SW 1271 (cell line): ENCODE data around the gene ZWILCH.

ENCODE experiments used
- DNase-seq, 2 experiments: peaks; one replicate each; lab custom pipeline; 2025; lab: John Stamatoyannopoulos, UW

ZWILCH gene

DNA sequence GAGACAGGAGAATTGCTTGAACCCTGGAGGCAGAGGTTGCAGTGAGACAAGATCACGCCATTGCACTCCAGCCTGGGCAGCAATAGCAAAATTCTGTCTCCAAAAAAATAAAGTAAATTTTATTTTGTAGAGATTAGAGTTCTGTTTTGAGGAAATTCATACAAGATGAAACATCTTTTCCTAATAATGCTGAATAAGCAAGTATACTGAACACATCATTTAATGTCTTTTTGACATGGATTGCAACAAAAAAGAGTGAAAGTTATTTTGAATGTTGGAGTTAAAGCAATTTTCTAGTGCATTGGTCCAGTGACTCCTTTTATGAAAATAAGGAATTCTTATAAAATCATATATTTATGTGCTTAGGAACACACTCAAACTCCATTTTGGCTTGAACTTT lies 40.1 kb downstream of the ZWILCH start:
- no peak for DNase-seq

DNA sequence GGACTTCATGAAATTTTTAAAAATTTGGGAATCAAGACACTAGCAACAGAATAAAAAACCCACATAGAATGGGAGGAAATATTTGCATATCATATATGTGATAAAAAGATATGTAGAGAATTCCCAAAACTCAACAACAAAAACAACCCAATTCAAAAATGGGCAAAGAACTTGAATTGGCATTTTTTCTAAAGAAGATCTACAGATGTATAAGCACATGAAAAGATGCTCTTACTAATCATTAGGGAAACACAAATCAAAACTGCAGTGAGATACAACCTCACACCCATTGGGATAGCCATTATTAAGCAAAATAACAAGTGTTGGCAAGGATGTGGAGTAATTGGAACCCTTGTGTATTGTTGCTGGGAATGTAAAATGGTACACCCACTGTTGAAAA lies 50.6 kb downstream of the ZWILCH start:
- DNase-seq: no peak

DNA sequence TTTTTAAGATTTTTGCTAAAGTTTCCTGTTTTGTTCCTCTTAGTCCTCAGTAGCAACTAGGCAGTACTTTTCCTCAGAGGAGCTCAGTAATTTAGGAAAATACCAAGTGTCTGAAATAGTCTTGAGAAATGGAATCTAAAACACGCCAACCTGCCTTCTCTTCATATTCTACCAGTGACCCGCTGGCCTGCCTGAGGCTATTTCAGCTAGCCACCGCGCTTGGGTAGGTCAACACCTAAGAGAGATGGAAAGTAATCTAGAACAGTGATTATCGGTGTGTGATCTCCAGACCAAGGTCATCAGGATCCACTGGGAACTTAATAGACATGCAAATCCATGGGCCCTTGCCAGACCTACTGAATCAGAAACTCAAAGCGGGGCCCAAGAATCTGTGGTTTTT lies 53.1 kb downstream of the ZWILCH start:
- DNase-seq: no peak

DNA sequence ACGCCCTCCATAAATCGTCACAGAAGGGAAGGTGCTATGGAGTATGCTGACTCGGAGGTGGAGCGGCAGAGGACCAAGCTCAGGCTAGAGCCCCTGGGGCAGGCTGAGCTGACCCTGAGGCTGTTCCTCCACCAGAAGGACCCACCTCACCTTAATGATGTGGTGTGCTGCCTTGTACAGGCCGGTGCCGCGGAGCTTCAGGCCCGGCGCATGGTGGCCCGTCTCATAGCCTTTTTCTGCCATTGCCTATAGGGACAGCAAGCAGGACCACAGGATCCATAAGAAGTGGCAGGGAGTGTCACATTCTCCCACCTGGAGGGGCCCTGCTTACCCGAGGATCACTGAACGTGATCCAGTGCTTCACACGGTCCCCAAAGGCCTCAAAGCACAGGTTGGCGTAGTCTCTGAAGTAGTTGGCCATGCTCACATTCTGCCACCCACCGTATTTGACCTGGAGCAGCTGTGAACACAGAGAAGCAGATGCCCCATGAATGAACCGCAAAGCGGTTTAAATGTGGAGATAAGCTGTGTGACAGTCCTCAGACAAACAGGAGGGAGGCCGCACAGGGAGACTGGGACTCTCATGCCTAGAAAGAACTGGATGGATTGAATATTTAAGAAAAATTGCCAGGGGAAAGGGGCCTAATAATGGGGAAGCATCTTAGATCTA lies 55.9 kb downstream of the ZWILCH start:
- no peak for DNase-seq

DNA sequence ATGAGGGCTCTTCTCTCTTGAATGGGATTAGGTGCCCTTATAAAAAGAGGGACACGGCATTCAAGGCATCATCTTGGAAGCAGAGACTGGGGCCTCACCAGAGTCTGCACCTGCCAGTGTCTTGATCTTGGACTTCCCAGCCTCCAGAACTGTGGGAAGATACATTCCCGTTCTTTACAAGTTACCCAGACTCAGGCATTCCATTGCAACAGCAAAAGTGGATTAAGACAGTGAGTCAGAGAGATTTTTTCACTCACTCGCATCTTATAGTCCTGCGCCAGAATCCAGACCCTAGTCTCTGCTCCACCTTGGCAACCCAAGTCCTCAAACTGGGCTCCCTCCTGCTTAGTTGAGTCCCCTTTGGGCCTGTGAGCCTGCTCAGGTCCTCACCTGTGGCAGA lies 58.0 kb downstream of the ZWILCH start:
- no peak for DNase-seq

DNA sequence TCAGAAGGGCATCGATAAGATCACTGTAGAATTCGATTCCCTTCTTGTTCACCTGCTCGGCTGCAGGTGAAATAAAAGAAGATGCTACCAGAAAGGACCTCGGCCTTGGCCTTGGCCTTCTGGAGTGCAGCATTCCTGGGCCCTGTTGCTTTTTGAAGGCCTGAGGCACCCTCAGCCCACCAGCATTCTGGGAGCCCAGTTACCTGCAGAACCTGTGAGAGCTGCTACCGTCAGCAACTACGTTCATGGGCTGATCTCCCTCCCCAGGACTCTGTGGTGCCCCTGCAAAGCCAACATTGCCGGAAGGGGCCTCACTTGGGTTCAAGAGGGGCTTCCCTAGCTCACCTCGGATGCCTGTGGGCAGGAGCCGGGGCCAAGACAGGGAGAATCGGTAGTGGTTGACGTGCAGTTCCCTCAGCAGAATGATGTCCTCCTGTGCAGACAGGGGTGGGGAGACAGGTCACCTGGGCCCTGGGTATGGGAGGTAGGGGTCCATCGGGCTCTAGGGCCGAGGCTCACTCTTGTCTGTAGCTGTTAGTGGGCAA lies 58.5 kb downstream of the ZWILCH start:
- DNase-seq: no peak

DNA sequence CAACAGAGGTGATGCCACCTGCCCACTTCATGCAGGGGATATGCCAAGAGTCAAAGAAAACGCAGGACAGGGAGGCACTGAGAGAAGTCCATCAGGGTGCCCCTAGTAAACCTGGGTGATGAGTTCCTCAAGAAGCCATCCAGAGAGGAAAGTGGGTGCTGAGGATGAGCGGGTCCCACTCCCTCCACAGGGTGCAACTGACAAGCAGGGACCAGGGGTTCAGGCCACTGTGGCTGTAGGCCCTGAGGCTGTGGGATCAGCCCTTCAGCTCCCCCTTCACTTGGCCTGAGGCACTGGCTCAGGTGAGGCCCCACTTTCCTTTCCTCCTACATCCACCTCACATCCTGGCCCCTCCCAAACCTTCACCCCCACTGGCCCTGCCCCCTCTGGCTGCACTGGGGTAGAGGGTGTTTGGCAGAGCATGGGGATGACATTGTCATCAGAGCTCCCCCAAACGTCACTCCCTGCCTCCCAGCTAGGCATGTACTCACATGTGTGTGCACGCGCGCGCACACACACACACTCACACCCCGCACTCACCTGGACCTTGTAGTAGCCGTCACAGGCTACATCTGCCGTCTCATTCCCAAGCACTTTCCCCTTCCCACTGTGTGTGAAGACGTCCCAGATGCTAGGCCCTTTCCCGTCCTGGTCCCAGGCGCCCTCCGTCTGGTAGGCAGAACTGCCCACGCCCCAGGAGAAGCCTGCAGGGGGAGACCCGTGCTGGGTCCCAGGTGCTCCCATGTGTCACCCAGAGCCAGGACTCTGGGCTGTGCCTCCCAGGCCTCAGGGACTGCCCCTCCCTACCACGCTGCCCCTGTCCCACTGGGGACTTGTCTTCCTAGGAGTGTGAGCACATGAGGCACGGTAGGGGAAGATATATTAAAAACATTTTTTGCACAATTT lies 59.3 kb downstream of the ZWILCH start:
- DNase-seq: no peak

DNA sequence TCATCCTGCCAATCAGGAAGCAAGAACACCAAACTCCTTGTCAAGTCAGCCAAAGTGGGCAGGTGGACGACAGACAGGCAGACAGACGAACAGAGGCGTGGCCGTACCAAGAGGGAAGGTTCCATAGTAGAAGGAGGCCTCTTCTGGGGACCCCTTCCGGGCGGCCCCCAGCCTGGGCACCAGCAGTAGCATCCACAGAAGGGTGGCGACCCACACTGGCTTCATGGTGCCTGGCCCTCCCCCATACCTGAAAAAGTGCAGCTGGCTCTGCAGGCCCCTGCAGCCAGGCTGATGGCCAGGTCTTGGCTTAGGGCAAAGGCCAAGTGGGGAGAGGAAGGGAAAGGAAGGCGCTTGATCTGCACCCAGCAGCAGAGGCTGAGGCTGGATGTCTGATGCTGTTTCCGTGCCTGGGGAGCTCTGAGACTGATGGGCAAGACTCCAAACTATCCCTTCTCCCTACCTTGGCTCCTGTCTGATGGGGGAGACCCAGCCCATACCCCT lies 60.1 kb downstream of the ZWILCH start:
- no peak for DNase-seq

DNA sequence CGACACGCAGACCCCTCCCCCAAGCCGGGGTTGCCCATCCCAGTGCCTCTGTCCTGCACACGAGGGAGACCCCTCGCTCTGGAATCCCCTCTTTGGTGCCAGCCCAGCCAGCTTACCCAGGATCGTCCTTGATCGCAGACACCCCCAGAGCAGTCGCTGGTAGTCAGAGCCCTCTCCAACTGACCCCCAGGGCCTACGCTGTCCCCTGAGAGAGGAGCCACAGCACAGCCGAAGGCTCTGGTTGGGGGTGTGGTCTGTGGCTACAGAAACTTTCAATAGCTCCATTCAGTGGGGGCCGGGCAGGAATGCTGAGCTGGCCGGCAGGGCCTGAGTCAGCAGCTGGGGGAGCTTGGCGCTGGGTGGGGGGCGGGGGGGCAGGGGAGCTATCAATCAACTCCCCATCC lies 60.6 kb downstream of the ZWILCH start, which contains the start of gene LCTL:
Gene LCTL, minus strand, starts transcription at position 258 of the 404 bp plus-strand sequence. CDS start 633 bp downstream, outside the sequence.
- no peak for DNase-seq

DNA sequence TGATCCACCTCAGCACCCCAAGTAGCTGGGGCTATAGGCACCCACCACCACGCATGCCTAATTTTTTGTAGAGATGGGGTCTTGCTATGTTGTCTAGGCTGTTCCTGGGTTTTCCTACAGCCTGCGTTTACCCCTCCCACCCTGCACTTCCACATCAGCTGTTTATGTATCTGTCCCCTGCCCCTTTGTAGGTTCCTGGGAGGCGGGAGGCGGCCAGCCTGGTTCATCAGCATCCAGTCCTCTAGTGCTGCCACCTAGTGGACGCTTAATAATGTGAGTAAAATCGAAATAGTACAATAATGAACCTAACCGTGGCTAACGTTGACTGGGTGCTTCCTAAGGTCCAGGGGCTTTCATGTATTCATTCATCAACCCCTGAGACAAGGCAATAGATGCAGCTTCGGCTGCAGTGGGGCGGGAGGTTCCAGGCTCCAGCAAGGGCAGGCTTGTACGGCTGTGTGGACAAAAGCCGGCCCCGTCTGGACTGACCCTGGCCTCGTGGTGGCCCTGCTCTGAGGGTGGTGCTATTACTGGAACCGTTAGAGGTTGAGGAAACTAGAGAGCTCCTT lies 61.9 kb downstream of the ZWILCH start:
- DNase-seq: peak; percentile 17 to 56

DNA sequence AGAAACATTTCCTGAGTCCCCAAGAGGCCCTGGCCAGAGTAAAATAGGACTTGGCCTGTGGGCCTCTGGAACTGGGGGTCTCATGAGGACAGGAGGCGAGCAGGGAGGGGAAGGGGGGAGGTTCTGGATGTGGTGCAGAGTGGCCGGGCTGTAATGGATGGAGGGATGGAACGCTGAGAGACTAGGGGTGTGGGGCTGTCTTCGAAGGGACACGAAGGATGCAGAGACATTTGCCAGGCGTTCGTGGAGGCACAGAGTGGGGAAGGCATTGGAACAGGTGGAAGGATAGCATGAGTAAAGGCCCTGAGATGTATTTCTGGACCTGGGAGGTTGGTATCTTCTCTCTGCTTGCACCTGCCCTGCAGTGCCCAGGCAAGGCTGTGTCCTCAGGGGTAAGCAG lies 62.8 kb downstream of the ZWILCH start:
- no peak for DNase-seq

DNA sequence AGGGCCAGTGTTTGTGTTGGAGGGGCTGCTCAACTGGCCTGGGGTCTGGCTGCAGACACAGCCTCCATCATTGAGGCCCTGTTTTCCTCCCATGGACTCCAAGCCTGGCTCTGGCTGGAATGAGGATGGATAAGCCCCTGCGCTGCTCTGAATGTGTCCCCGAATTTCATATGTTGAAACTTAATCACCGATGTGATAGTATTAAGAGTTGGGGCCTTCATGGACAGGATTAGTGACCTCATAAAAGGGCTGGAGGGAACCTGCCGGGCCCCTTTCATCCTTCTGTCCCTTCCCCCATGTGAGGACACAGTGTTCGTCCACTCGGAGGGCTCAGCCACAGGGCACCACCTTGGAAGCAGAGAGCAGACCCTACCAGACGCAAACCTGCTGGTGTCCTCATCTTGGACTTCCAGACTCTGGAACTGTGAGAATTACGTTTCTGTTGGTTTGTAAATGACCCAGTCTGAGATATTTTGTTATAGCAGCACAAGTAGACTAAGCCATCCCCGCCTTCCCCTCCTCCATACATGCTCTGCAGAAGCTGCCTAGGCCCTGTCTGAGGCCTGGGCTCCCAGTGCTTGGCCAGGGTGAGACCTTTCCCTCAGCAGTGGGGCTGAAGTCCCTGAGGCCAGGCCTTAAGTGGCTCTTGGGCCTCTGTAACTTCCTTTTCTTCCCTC lies 64.5 kb downstream of the ZWILCH start:
- no peak for DNase-seq

DNA sequence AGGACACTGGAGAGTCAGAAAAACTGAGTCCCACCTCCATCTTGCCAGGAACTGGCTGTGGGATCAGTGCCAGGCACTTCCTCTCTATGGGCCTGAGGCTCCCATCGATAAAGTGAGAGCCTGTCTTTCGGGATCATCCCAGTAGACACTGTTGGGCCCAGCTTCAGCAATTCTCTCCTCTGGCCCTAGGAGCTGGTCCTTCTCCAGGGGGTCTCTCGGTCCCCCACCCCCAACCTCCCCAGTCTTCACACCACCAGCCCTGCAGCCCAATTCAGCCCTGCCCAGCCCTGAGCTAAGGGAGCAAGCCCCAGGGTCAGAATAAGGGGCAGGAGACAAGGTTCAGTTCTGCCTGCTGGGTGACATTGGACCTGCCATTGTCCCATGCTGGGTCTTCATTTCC lies 65.2 kb downstream of the ZWILCH start:
- no peak for DNase-seq

DNA sequence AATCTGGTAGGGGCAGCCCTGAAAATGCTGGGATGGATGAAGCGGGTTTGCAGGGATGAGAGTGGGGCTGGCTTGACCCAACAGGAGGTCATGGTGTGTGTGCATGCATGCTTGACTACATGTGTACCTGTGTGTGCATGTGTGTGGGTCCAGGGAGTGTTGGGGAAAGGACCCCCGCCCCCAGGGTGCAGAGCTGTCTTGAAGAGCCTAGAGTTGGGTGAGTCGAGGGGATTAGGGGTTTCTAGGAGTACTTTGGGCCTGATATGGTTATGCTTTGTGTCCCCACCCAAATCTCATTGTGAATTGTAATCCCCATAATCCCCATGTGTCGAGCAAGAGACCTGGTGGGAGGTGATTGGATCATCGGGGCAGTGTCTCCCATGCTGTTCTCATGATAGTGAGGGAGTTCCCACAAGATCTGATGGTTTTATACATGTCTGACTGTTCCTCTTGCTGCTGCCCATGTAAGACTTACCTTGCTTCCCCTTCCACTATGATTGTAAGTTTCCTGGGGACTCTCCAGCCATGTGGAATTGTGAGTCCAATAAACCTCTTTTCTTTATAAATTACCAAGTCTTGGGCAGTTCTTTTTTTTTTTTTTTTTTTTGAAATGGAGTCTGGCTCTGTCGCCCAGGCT lies 65.8 kb downstream of the ZWILCH start:
- DNase-seq: no peak

DNA sequence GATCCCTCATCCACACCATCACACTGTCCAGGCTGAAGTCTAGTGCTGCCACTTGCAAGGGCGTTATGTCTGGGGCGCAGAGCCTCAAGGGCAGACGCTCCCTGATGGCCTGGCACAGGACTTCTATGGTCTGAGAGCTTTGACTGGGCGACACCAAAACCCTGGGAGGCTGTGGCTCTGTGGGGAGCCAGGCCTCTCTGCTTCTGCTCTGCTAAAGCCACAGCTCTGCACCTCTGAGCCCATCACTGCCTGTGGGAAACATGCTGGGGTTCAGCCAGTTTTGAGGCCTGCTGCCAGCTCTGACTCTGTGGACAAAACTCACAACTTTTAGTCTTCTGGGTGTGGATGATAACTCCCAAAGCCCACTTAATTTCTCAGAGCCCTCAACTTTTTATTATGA lies 67.0 kb downstream of the ZWILCH start:
- DNase-seq: no peak

DNA sequence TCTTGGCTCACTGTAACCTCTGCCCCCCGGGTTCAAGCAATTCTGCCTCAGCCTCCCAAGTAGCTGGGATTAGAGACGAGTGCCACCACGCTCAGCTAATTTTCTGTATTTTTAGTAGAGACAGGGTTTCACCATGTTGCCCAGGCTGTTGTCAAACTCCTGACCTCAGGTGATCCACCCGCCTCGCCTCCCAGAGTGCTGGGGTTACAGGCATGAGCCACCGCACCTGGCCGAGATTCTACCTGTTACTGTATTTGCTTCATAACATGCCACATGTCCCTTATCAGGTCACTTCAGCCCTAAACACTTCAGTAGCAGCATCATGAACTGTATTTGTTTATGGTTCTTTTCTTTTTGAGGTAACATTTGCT lies 68.2 kb downstream of the ZWILCH start:
- DNase-seq: no peak

DNA sequence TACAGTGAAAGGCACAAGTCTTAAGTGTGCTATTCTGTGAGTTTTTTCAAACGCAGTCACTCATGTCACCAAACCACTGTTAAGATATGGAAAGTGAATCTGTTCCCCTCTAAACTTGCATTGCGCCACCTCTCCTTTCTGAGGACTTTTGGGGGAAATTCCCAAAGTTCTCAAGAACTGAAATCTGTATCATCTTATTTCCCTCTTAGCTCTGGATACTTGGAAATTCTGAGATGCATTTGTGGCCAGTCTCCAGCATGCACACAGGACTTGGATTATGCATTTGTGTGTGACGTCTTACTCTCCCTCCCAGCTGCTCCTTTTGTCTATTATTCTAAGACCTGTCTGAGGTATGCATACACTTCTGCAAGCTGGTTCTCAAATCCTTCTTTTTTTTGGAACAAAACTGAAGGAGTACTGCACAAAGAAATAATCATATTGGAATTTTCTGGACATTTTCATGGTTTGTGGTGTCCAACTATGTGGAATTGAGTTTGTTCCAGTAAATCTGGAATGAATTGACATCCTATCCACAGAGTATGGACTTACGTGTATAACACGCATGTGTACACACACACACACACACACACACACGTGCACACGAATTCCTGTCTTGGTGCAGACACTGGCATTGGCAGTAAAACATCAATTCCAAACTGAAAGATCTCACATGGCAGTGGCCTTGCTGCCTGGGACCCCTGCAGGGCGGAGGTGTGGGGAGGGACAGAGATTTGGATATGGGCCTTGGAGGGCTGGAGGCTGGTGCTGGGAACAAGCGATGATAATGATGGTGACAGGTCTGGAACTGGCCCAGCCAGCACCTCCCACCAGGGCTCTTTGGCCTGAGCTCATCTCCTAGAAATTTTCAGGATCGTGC lies 68.8 kb downstream of the ZWILCH start:
- no peak for DNase-seq

DNA sequence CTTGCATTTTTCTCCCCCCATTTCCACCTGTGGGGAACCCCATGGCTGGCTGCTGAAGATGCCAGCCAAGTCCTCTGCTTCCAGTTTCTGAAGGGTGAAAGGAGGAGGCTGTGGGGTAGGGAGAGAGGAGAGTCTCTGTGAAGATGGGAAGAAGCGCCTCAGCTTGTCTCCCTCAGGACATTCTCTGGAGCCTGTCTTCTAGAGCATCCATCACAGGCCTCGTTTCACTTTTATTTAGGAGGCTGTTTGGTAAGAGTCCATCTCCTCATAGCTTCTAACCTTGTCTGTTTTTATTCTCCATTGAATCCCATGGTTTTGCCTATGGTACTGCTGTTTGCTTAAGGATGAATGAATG lies 69.4 kb downstream of the ZWILCH start:
- DNase-seq: no peak

DNA sequence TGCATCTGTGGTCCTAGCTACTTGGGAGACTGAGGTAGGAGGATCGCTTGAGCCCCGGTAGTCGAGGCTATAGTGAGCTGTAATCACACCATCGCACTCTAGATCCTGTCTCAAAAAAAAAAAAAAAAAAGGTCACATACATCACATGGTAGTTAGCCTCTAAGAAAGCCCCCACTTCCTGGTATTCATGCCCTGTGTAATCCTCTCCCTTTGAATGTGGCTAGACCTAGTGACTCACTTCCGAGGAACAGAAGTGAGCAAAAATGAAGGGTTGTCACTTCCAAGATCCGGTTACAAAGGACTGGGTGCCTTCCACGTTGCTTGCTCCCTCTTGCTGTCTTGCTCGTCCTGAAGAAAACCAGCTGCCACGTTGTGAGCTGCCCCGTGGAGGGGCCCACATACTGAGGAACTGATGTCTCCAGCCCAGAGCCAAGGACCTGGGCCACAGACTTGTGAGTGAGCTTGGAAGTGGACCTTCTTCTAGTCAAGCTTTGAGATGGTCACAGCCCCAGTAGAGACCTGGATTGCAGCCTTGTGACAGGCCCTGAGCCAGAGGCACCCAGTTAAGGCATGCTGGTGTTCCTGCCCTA lies 73.3 kb downstream of the ZWILCH start:
- peak in 1 of 2 experiments; percentile 22 for DNase-seq

DNA sequence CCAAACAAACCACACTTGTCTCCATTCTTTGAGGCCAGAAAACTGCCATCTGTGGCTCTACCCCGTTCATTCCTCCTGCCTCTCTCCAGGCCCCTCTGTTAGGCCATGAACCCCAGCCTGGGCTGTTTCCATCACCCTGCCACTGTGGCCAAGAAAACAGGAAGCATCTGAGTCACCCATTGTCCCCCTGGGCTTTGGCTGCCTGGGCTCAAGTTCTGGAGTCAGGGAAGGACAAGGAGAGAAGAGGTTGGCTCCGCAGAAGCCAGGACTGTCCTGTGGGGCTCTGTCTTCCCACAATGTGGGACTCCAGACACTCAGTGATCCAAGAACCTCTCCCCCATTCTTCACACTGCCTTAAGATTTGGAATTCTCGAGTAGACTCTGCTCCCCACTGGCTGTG lies 75.5 kb downstream of the ZWILCH start:
- DNase-seq: no peak
